Measurements from ENCODE around the gene TENM3.

DNA sequence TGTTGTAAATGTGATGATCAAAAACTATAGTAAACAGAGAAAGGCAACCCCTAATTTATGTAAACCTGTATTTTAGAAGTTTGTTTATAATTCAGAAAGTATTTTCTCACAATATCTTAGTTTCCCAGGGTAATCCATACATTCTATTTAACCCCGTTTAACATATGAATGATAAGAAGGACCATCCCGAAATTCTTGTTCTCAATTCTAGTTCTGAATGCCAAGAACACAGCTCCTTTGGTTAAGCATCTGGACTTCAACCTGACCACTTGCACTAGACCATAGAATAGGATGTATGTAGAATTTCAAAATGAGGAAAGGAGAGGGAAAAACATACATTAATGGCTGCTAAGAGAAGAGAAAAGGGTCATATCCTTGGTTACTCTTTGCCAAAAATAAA, 227.0 kb downstream of the TENM3 start:
- TF ChIP-seq, protein P1, sequence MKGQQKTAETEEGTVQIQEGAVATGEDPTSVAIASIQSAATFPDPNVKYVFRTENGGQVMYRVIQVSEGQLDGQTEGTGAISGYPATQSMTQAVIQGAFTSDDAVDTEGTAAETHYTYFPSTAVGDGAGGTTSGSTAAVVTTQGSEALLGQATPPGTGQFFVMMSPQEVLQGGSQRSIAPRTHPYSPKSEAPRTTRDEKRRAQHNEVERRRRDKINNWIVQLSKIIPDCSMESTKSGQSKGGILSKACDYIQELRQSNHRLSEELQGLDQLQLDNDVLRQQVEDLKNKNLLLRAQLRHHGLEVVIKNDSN (IDR thresholded peaks at IDR 0.05; ENCODE audit: borderline replicate concordance, low read depth) = no peak
- TF ChIP-seq ELF1 (IDR thresholded peaks at IDR 0.05) (no peak), EP300 (IDR thresholded peaks at IDR 0.05; ENCODE audit: borderline replicate concordance in 1 of 2, low read depth in 1 of 2, low read length in 1 of 2) (no peak), TCF12 (IDR thresholded peaks at IDR 0.05) (no peak), RFX5 (IDR thresholded peaks at IDR 0.05; ENCODE audit: low read length) (no peak), YY1 (IDR thresholded peaks at IDR 0.05; ENCODE audit: low read depth) (no peak), RCOR1 (IDR thresholded peaks at IDR 0.05; ENCODE audit: low read length) (no peak), TAF1 (IDR thresholded peaks at IDR 0.05; ENCODE audit: borderline replicate concordance, low read depth, low read length) (no peak), RXRA (IDR thresholded peaks at IDR 0.05; ENCODE audit: borderline replicate concordance, low read depth) (no peak), NFIC (IDR thresholded peaks at IDR 0.05; ENCODE audit: borderline replicate concordance) (no peak)
- TF ChIP-seq, protein P2, sequence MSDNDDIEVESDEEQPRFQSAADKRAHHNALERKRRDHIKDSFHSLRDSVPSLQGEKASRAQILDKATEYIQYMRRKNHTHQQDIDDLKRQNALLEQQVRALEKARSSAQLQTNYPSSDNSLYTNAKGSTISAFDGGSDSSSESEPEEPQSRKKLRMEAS (IDR thresholded peaks at IDR 0.05; ENCODE audit: low read depth) = no peak
- TF ChIP-seq, protein P3, sequence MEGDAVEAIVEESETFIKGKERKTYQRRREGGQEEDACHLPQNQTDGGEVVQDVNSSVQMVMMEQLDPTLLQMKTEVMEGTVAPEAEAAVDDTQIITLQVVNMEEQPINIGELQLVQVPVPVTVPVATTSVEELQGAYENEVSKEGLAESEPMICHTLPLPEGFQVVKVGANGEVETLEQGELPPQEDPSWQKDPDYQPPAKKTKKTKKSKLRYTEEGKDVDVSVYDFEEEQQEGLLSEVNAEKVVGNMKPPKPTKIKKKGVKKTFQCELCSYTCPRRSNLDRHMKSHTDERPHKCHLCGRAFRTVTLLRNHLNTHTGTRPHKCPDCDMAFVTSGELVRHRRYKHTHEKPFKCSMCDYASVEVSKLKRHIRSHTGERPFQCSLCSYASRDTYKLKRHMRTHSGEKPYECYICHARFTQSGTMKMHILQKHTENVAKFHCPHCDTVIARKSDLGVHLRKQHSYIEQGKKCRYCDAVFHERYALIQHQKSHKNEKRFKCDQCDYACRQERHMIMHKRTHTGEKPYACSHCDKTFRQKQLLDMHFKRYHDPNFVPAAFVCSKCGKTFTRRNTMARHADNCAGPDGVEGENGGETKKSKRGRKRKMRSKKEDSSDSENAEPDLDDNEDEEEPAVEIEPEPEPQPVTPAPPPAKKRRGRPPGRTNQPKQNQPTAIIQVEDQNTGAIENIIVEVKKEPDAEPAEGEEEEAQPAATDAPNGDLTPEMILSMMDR (IDR thresholded peaks at IDR 0.05) = no peak
- TF ChIP-seq, protein P4, sequence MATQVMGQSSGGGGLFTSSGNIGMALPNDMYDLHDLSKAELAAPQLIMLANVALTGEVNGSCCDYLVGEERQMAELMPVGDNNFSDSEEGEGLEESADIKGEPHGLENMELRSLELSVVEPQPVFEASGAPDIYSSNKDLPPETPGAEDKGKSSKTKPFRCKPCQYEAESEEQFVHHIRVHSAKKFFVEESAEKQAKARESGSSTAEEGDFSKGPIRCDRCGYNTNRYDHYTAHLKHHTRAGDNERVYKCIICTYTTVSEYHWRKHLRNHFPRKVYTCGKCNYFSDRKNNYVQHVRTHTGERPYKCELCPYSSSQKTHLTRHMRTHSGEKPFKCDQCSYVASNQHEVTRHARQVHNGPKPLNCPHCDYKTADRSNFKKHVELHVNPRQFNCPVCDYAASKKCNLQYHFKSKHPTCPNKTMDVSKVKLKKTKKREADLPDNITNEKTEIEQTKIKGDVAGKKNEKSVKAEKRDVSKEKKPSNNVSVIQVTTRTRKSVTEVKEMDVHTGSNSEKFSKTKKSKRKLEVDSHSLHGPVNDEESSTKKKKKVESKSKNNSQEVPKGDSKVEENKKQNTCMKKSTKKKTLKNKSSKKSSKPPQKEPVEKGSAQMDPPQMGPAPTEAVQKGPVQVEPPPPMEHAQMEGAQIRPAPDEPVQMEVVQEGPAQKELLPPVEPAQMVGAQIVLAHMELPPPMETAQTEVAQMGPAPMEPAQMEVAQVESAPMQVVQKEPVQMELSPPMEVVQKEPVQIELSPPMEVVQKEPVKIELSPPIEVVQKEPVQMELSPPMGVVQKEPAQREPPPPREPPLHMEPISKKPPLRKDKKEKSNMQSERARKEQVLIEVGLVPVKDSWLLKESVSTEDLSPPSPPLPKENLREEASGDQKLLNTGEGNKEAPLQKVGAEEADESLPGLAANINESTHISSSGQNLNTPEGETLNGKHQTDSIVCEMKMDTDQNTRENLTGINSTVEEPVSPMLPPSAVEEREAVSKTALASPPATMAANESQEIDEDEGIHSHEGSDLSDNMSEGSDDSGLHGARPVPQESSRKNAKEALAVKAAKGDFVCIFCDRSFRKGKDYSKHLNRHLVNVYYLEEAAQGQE (IDR thresholded peaks at IDR 0.05; ENCODE audit: low read depth, low read length) = no peak
